ENCODE results near the gene ULK4. TPM values are rescaled to one million over a fixed set of nuclear protein-coding genes. Genes with fewer than 3 reads are reported as not detected.

The ULK4 gene
- total and polyA plus RNA-seq, 9 donors: 2.4 to 58.7 (median 7.3) TPM

- no peak for DNase-seq
- no peaks in the 10 kb centered on the region for H3K4me1 ChIP-seq (ENCODE audit: insufficient read depth)
- TF ChIP-seq EP300 (IDR thresholded peaks at IDR 0.05) (no peak), POLR2A (IDR thresholded peaks at IDR 0.05) (no peak), CTCF (IDR thresholded peaks at IDR 0.05) (no peak)
- H3K27ac ChIP-seq: no peak overlapping the region
- WGBS, 3 donors: 15 to 32% (median 30%) methylated on average over 5 of the region's 5 CpGs
- no peak overlapping the region for H3K4me3 ChIP-seq
- no peaks in the 10 kb centered on the region for H3K9me3 ChIP-seq
- intact Hi-C loops (cut with DNase I): no loop called here
- H3K27me3 ChIP-seq: no peaks in the 10 kb centered on the region
- H3K36me3 ChIP-seq: no peaks in the 10 kb centered on the region
Observed at GRCh38 chr3:41853540-41854196, 108.2 kb downstream of the ULK4 start.

GRCh38 chr3:41848753-41849574 lies 112.9 kb downstream of the ULK4 start:
- DNase-seq: no peak
- Histone ChIP-seq H3K27me3 (no peaks in the 10 kb centered on the region), H3K4me3 (no peak overlapping the region), H3K27ac (no peak overlapping the region), H3K36me3 (no peaks in the 10 kb centered on the region), H3K4me1 (ENCODE audit: insufficient read depth) (no peaks in the 10 kb centered on the region), H3K9me3 (no peaks in the 10 kb centered on the region)
- 92 to 97% (median 96%) methylated on average over 6 of the region's 6 CpGs for WGBS, 3 donors
- no peak for TF ChIP-seq EP300 (IDR thresholded peaks at IDR 0.05)
- TF ChIP-seq CTCF (IDR thresholded peaks at IDR 0.05): no peak
- TF ChIP-seq POLR2A (IDR thresholded peaks at IDR 0.05): no peak
- intact Hi-C loops (cut with DNase I): no loop called here

- Histone ChIP-seq H3K27ac (no peak overlapping the region), H3K9me3 (no peaks in the 10 kb centered on the region), H3K4me1 (ENCODE audit: insufficient read depth) (no peaks in the 10 kb centered on the region), H3K36me3 (no peaks in the 10 kb centered on the region), H3K27me3 (no peaks in the 10 kb centered on the region), H3K4me3 (no peak overlapping the region)
- no peak for DNase-seq
- intact Hi-C loops (cut with DNase I): no loop called here
- 96 to 100% (median 98%) methylated on average over 1 of the region's 1 CpG for WGBS, 3 donors
- TF ChIP-seq EP300 (IDR thresholded peaks at IDR 0.05) (no peak), POLR2A (IDR thresholded peaks at IDR 0.05) (no peak), CTCF (IDR thresholded peaks at IDR 0.05) (no peak)
Observed at GRCh38 chr3:41847679-41848078, 114.2 kb downstream of the ULK4 start.

- Histone ChIP-seq H3K27me3 (no peaks in the 10 kb centered on the region), H3K9me3 (no peaks in the 10 kb centered on the region), H3K36me3 (no peaks in the 10 kb centered on the region), H3K27ac (no peak overlapping the region), H3K4me3 (no peak overlapping the region), H3K4me1 (ENCODE audit: insufficient read depth) (no peaks in the 10 kb centered on the region)
- 91 to 98% (median 91%) methylated on average over 1 of the region's 1 CpG for WGBS, 3 donors
- intact Hi-C loops (cut with DNase I): no loop called here
- DNase-seq: no peak
- TF ChIP-seq POLR2A (IDR thresholded peaks at IDR 0.05) (no peak), CTCF (IDR thresholded peaks at IDR 0.05) (no peak), EP300 (IDR thresholded peaks at IDR 0.05) (no peak)
Observed at GRCh38 chr3:41846850-41847249, 115.1 kb downstream of the ULK4 start.

Data from ovary (tissue), 9 donors.